HG02981 (cell line): ENCODE measurements around the gene STS.

Source experiments
- ATAC-seq: cut with Tn5 transposase; IDR thresholded peaks from one replicate; pipeline ENCODE4 v1.9.1; 2021; ENCODE audit warnings: mild to moderate bottlenecking, moderate library complexity; ENCODE audit not compliant: unreplicated experiment

STS gene, protein sequence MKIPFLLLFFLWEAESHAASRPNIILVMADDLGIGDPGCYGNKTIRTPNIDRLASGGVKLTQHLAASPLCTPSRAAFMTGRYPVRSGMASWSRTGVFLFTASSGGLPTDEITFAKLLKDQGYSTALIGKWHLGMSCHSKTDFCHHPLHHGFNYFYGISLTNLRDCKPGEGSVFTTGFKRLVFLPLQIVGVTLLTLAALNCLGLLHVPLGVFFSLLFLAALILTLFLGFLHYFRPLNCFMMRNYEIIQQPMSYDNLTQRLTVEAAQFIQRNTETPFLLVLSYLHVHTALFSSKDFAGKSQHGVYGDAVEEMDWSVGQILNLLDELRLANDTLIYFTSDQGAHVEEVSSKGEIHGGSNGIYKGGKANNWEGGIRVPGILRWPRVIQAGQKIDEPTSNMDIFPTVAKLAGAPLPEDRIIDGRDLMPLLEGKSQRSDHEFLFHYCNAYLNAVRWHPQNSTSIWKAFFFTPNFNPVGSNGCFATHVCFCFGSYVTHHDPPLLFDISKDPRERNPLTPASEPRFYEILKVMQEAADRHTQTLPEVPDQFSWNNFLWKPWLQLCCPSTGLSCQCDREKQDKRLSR

DNA sequence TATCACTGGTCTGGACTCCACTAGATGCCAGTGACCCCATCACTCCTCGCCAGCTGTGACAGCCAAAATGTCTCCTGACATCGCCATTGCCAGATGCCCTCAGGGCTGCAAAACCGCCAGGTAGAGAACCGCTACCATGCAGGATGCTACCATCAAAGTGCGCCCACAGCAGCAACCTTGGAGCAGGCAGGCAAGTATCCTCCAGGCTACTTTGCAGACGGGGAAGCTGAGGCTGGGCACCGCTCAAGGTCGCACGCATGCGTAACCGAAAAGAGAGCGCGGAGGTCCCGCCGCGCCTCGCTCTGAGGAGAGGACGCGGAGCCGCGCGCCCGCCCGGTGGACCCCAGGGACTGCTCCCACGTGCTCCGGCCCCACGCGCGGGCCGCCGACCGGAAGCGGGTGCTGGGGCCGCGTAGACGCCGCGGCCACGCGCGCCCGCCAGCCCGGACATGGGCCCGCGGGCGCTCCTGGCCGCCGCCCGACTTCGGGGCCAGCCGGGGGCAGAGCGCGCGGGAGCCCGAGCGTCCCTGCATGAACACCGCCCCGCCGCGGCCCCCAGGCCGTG, at the start of gene STS:
Gene STS, plus strand, starts transcription at position 300 of the 565 bp plus-strand sequence. CDS start 105,488 bp downstream, outside the sequence.
- ATAC-seq: peak; percentile 37

DNA sequence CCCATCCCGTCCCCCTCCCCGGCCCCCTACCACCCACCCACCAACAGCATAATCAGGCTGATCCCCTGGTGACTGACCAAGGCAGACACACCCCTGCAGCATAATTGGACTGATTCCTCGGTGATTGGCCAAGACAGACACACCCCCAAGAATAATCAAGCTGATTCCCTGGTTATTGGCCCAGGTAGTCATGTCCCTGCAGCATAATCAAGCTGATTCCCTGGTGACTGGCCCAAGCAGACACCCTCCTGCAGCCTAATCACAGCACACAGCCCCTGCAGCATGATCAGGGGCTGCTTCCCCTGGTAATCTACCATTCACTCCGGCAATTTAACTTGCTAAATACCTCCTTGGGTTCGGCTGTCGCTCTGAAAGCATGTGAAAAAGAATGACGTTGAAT, 47.5 kb upstream of the STS start:
- no peak for ATAC-seq

- ATAC-seq: no peak
These were observed 45.4 kb upstream of the STS start for GRCh38 chrX:7102119-7102518.

GRCh38 chrX:7106649-7107048, 40.9 kb upstream of the STS start:
- no peak for ATAC-seq

DNA sequence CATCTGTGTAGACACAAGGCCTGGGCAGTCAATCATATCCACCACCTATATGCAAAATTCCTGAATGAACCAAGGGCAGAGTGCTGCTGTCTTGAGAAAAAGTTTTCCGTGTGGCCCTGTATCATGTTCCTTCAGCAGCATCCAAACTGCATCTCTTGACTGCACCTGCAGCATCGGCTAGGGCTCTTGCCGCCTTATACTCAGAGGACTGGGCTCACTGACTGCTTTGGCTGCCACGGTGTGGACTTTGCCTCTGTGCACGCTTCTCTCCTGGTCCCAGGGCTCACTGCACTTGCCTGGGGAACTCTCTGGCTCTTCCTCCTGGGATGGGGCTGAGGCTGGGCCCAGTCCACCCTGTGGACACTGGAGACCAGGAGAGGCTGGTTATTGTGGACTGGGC, 39.5 kb upstream of the STS start:
- no peak for ATAC-seq

DNA sequence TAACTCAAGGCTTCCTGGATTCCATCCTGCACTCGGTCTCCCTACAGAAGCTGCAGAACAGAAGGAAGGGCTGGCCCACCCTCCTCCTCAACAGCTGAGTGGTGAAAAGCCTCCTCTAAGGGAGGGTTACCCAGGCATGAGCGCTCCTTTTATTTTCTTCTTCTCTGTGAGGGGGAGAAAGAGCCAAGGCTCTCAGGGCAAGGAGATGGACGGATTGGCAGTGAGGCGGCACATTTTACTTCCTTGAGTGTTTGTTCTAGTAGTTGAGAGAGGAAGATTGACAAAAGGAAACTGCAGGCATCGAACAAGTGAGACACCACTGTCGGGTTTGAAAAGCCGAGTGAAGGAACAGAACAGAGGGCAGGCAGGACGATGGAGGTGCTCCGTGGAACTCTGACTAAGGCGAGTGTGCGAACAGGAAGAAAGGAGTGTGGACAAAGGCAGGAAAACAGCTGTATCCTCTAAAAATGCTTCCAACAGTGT, 38.4 kb upstream of the STS start:
- ATAC-seq: no peak

DNA sequence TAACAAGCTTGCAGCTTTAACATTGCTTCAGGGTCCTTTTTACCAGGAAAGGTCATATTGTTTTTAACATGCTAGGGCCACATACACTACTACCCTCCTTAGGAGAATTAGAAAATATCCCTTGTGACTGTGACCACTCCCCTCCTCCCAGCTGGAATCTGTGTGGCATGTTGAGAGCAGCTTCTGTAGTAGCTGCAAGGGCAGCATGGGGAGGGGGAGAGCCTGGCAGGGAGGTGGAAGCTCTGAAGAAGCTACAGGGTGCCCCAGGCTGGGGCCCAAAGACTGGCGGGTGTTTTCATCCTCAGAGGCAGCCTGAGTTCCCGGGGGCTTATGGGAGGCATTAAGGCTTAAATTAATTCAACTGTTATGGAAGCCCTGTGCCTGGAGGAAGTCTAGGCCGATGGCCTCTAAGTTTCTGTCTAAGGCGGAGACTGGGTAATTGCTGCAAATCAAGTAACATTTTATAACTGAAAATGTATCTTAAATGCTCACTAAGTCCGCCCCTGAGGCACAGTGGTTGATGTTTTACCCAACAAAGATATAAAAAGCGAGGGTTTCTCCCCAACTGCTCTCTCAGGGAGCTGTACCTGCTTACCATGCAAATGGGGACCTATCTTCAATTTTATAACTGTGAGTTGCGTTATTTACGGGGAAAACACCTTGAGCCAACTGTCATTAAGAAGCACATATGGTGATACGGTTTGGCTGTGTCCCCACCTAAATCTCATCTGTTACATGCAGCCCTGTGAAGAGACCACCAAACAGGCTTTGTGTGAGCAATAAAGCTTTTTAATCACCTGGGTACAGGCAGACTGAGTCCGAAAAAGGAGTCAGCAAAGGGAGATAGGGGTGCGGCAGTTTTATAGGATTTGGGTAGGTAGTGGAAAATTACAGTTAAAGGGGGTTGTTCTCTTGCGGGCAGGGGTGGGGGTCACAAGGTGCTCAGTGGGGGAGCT, 37.4 kb upstream of the STS start:
- ATAC-seq: peak; percentile 66

GRCh38 chrX:7110821-7111276, 36.7 kb upstream of the STS start:
- ATAC-seq: peak; percentile 62

- no peak for ATAC-seq
These were observed 36.0 kb upstream of the STS start for GRCh38 chrX:7111518-7111917.

- ATAC-seq: no peak
These were observed 35.4 kb upstream of the STS start for GRCh38 chrX:7112071-7112470.

GRCh38 chrX:7115557-7115956, 32.0 kb upstream of the STS start:
- ATAC-seq: peak; percentile 56

DNA sequence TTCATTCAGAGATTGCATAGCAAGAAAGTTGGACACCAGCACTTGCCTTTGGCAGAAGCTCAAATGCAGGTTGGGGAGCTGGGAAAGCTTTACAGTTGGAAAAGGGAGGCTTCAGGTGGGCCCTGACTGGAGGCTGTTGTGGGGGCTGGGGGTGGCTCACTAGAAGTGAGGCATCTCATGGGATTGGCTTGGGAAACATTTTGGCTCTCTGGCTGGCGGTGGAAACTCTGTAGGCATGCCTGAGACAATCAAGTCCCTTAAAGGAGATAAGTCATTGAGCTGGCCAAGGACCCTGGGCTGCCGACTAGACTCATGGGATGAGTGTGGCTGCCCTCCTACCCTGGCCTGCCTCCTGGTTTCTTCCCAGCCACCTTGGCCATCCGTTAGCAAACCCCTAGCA, 31.4 kb upstream of the STS start:
- no peak for ATAC-seq

GRCh38 chrX:7117587-7117986, 29.9 kb upstream of the STS start:
- ATAC-seq: no peak

DNA sequence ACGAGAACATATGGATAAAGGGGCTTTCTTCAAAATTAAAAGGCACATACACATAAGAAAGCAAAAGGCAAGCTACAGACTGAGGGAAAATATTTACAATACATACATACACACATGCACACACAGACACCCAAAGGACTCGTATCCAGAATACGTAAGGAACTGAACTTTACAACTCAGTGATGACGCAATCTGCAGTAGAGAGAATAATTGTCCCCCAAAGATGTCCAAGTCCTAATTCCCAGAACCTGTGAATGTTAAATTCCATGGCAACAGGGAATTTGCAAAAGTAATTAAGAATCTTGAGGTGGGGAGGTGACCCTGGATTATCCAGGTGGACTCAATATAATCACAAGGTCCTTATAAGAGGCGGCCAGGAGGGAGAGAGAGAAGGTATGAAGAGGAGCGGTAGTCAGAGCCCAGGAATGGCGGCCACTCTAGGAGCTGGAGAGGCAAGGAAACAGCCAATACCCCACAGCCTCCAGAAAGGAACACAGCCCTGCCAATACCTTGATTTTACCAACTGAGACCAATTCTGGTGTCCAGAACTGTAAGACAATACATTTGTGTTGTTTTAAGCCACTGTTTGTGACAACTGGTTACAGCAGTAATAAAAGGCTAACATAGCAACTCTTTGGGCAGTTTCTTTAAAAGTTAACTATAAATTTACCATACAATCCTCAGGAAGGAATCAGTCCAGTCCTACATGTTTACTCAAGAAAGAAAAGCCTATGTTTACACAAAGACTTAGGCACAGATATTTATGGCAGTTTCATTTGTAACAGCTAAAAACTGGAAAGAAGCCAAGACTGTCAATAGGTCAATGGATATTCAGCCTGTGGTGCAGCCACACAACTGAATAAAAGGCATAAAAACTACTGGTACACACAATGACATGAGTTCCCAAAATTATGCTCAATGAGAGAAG, 27.3 kb upstream of the STS start:
- no peak for ATAC-seq

DNA sequence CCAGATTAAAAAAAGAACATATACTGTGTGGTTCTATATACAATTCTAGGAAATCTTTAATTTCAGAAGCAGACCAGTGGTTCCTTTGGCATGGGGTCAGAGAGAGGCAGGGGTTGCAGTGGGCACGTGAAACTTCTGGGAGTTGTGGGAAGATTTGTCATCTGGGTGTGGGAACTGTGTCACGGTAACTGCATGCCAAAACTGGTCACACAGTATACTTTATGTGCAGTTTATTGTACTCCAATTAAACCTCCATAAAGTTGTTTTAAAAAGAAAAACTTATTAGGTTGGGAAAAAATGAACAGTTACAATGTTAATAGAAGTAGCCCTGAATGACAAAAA, 26.7 kb upstream of the STS start:
- ATAC-seq: no peak

DNA sequence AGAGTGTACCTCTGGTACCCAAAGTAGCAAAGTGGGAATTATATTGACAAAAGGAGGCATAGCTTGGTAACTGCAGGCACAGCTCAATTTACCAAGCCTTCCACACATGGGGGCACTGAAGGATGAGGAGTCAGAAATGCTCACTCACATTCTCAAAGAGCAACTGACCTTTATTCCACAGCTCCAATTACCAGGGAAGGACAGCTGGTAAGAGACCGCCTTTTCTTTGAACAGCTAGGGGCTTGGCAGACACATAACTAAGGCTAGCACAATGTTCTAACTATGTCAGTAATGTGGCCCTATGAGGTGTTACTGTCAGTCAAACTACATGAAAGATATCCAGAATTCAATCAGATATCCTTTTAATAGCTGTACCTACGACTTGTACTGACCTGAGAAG, 20.5 kb upstream of the STS start:
- no peak for ATAC-seq

DNA sequence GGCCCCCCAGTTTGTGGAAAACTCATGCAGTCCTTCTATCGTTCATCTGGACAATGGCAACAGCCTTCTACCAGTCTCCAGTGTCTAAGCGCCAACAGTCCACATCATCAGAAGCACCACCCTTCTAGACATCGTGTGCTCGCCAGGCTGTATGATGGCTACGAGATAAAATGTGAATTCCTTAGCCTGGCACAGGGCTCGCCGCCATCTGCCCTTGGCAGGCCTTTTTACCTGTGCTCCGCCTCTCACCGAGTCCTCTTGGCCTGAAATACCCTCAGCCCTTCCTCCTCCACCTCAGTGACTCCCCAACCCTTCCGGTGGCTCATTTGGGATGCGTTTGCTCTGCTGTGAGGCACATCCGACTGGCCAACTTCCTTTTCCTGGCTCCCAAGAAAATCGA, 15.9 kb upstream of the STS start:
- no peak for ATAC-seq

DNA sequence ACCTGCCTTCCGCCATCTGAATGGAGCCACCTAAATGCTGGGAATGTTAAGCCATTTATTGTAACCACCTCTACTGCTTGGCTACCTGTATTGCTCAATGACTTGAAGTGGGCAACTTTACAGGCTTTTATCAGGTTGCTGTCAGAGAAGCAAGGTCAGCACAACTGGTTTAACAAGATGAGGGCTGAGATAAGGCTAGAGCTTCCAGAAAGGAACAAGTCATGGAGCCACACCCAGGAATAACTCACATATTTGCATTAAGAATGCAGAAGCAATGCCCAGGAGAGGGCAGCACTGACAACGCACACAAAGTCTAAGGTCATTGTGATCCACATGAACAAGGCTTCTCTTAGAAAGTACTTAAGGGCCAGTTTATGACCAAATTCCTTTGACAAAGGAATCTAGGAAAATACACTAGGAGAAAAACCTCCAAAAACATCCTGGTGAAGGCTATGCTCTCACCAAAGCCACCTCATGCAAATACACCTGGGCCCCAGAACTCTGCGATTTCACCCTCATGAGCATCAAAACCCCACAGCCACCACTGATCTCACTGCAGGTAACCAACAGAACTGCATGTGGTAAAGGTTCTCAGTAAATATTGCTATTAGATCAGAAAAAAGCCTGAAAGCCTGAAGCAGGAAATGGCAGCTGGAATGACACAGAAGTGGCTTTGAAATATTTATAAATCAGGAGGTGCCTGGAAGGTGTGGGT, 15.0 kb upstream of the STS start:
- peak; percentile 84 for ATAC-seq

- ATAC-seq: no peak
These were observed 14.5 kb upstream of the STS start for GRCh38 chrX:7133050-7133440.
